Activated CD4-positive, CD25-positive, alpha-beta regulatory T cell treated with anti-CD3 and anti-CD28 coated beads, Interleukin-2, amount 50 U/mL, for 72 hours (primary cell): Measurements from ENCODE around the gene DZIP1.

Experiments used
- DNase-seq: peaks from one replicate; pipeline ENCODE4 v3.0.0; 2021

The DZIP1 gene

GRCh38 chr13:95540888-95541287 lies 103.6 kb downstream of the DZIP1 start:
- DNase-seq = no peak

- DNase-seq = no peak
Observed at GRCh38 chr13:95536632-95537241, 107.8 kb downstream of the DZIP1 start.

GRCh38 chr13:95535243-95535642 lies 109.3 kb downstream of the DZIP1 start:
- no peak for DNase-seq

GRCh38 chr13:95533545-95534160 lies 110.9 kb downstream of the DZIP1 start:
- DNase-seq = no peak

- no peak for DNase-seq
Observed at GRCh38 chr13:95530178-95530577, 114.3 kb downstream of the DZIP1 start.
